PC-9 (cell line): ENCODE measurements around the gene CCDC69. TPM values are rescaled to one million over a fixed set of nuclear protein-coding genes. Genes with fewer than 3 reads are reported as not detected.

Experiments
- BruUV-seq: library from RNA; stranded (reverse); fragments of 400-500 nt; replicated peaks from 2 replicates; lab custom pipeline; 2021; lab: Mats Ljungman, UMichigan
- CTCF ChIA-PET: fragments of 300-600 bp; sonication (Branson Sonifier 250); formaldehyde crosslinking; loops from one replicate; lab custom pipeline; 2022; ENCODE audit warnings: antibody characterized with exemption; lab: Charles Lee
- POLR2A ChIA-PET: fragments of 300-600 bp; sonication (Branson Sonifier 250); formaldehyde crosslinking; loops from one replicate; lab custom pipeline; 2022; ENCODE audit warnings: antibody characterized with exemption; ENCODE audit not compliant: unreplicated experiment; lab: Charles Lee
- DNase-seq, 2 experiments: peaks; one replicate each; pipeline versions ENCODE4 v3.0.0 to v3.0.0-alpha.2; 2015 to 2022; ENCODE audit warnings: mixed read lengths in 1 of 2
- H2AFZ ChIP-seq: fragments of 200-600 bp; sonication (generic); 2 replicates; pipeline ENCODE4 v1.8.1; 2017; ENCODE audit warnings: antibody characterized with exemption
- H3F3A ChIP-seq: fragments of 200-600 bp; sonication (generic); 2 replicates; pipeline ENCODE4 v1.8.1; 2017; ENCODE audit warnings: antibody characterized with exemption, mild to moderate bottlenecking, low read depth; ENCODE audit not compliant: insufficient read depth
- H3K27ac ChIP-seq: fragments of 200-600 bp; sonication (generic); 2 replicates; pipeline ENCODE4 v1.6.1; 2016; ENCODE audit warnings: mixed run types
- H3K27me3 ChIP-seq: fragments of 200-600 bp; sonication (generic); 2 replicates; pipeline ENCODE4 v1.6.1; 2016; ENCODE audit warnings: low read depth, mixed run types; ENCODE audit not compliant: insufficient read depth
- H3K36me3 ChIP-seq: fragments of 200-600 bp; sonication (generic); 2 replicates; pipeline ENCODE4 v1.6.1; 2016; ENCODE audit warnings: low read depth, mixed run types
- H3K4me1 ChIP-seq: fragments of 200-600 bp; sonication (generic); replicated peaks from 2 replicates; pipeline ENCODE4 v1.6.1; 2016; ENCODE audit warnings: mixed run types; ENCODE audit not compliant: insufficient read depth
- H3K4me2 ChIP-seq: fragments of 200-600 bp; sonication (generic); 2 replicates; pipeline ENCODE4 v1.6.1; 2017; ENCODE audit warnings: mixed run types
- H3K4me3 ChIP-seq: fragments of 200-600 bp; sonication (generic); 2 replicates; pipeline ENCODE4 v1.6.1; 2016; ENCODE audit warnings: mixed run types
- H3K79me2 ChIP-seq: fragments of 200-600 bp; sonication (generic); 2 replicates; pipeline ENCODE4 v1.6.1; 2017; ENCODE audit warnings: low read depth, mixed run types
- H3K9me2 ChIP-seq: fragments of 200-600 bp; sonication (generic); 2 replicates; pipeline ENCODE4 v1.8.1; 2017; ENCODE audit warnings: mild to moderate bottlenecking; ENCODE audit not compliant: insufficient read depth
- H3K9me3 ChIP-seq: fragments of 200-600 bp; sonication (generic); 2 replicates; pipeline ENCODE4 v1.8.1; 2016; ENCODE audit warnings: low read depth; ENCODE audit not compliant: insufficient read depth
- H4K20me1 ChIP-seq: fragments of 200-600 bp; sonication (generic); 2 replicates; pipeline ENCODE4 v1.8.1; 2017; ENCODE audit not compliant: insufficient read depth
- CTCF ChIP-seq: fragments of 200-600 bp; sonication (generic); conservative IDR thresholded peaks from 2 replicates; pipeline ENCODE4 v1.6.1; 2017; ENCODE audit warnings: mixed run types, antibody characterized with exemption, mild to moderate bottlenecking, moderate library complexity
- EZH2 ChIP-seq: fragments of 200-600 bp; sonication (generic); IDR thresholded peaks from 2 replicates; pipeline ENCODE4 v1.8.0; 2017; ENCODE audit warnings: antibody characterized with exemption, low read depth
- intact Hi-C: fragments of 100-400 bp; cut with micrococcal nuclease; formaldehyde crosslinking; loops from one replicate; pipeline ENCODE4 v1.10.0; 2022; ENCODE audit not compliant: unreplicated experiment
- total RNA-seq: library from RNA; stranded (reverse); gene quantifications from 2 replicates; pipeline ENCODE4 v1.2.3, GENCODE V29; 2021

Gene CCDC69
- total RNA-seq, 1 experiment from 2014 or later: 0.50 TPM

GRCh38 chr5:151196556-151197290 is 27.2 kb downstream of the CCDC69 start:
- Histone ChIP-seq H3K9me2 (no peaks in the 10 kb centered on the region), H3K27ac (no peak overlapping the region), H3K4me3 (no peak overlapping the region), H3K9me3 (no peaks in the 10 kb centered on the region), H3K79me2 (no peaks in the 10 kb centered on the region), H3K4me1 (0 out of 2 replicates have a peak, but pooled peaks cover 4% of the 10 kb centered on the region), H3K36me3 (no peaks in the 10 kb centered on the region), H3F3A (no peaks in the 10 kb centered on the region), H3K27me3 (no peaks in the 10 kb centered on the region), H2AFZ (no peak overlapping the region), H3K4me2 (no peak overlapping the region), H4K20me1 (no peaks in the 10 kb centered on the region)
- TF ChIP-seq CTCF (no peak), EZH2 (no peak)
- no peak for DNase-seq
- intact Hi-C loops: no loop called here
- POLR2A ChIA-PET: no interaction called here
- BruUV-seq: no TSS peak
- CTCF ChIA-PET: no interaction called here

GRCh38 chr5:151195622-151196021 is 28.3 kb downstream of the CCDC69 start:
- intact Hi-C loops: no loop called here
- no peaks in the 10 kb centered on the region for H4K20me1 ChIP-seq
- H3K4me1 ChIP-seq: 0 out of 2 replicates have a peak, but pooled peaks cover 4% of the 10 kb centered on the region
- no peak for TF ChIP-seq EZH2
- no peak for TF ChIP-seq CTCF
- DNase-seq: no peak
- H3K36me3 ChIP-seq: no peaks in the 10 kb centered on the region
- no TSS peak for BruUV-seq
- POLR2A ChIA-PET: no interaction called here
- no peaks in the 10 kb centered on the region for H3K79me2 ChIP-seq
- H3K9me3 ChIP-seq: no peaks in the 10 kb centered on the region
- H3K4me3 ChIP-seq: no peak overlapping the region
- H3K9me2 ChIP-seq: no peaks in the 10 kb centered on the region
- H2AFZ ChIP-seq: no peak overlapping the region
- CTCF ChIA-PET: no interaction called here
- no peaks in the 10 kb centered on the region for H3F3A ChIP-seq
- no peak overlapping the region for H3K27ac ChIP-seq
- no peak overlapping the region for H3K4me2 ChIP-seq
- no peaks in the 10 kb centered on the region for H3K27me3 ChIP-seq

GRCh38 chr5:151192626-151193025 is 31.3 kb downstream of the CCDC69 start:
- ChIA-PET POLR2A (no interaction called here), CTCF (interaction anchor here (0.6 kb wide), 2 partner anchors 45 to 194 kb away, joined by 3 to 6 read pairs; no protein-coding TSS in a partner anchor)

More at GRCh38 chr5:151192626-151193025, 31.3 kb downstream of the CCDC69 start:
- no peak overlapping the region for H3K27ac ChIP-seq
- H3K4me2 ChIP-seq: no peak overlapping the region
- TF ChIP-seq EZH2 (no peak), CTCF (no peak)
- no peaks in the 10 kb centered on the region for H4K20me1 ChIP-seq
- H3K9me2 ChIP-seq: no peaks in the 10 kb centered on the region
- no peaks in the 10 kb centered on the region for H3K9me3 ChIP-seq
- H3K4me3 ChIP-seq: no peak overlapping the region
- intact Hi-C loops: no loop called here
- H3K27me3 ChIP-seq: no peaks in the 10 kb centered on the region
- DNase-seq: no peak
- H2AFZ ChIP-seq: no peak overlapping the region
- no peaks in the 10 kb centered on the region for H3K79me2 ChIP-seq
- no peaks in the 10 kb centered on the region for H3K36me3 ChIP-seq
- H3F3A ChIP-seq: no peaks in the 10 kb centered on the region
- BruUV-seq: no TSS peak
- H3K4me1 ChIP-seq: 0 out of 2 replicates have a peak, but pooled peaks cover 4% of the 10 kb centered on the region
